Measurements from ENCODE around the gene PIP5K1C. TPM values are rescaled to one million over a fixed set of nuclear protein-coding genes. Genes with fewer than 3 reads are reported as not detected.

Gene PIP5K1C
- polyA plus RNA-seq, 1 donor from 2014 or later, result 7.1 TPM

GRCh38 chr19:3660493-3661219 lies 39.6 kb downstream of the PIP5K1C start:
- H3K27me3 ChIP-seq (ENCODE audit: insufficient read depth, low read depth, low read length), result no peaks in the 10 kb centered on the region
- H3K4me3 ChIP-seq (ENCODE audit: low read length), result no peak overlapping the region
- H3K9me3 ChIP-seq (ENCODE audit: low read length), result no peaks in the 10 kb centered on the region
- no peaks in the 10 kb centered on the region for H3K9me2 ChIP-seq (ENCODE audit: insufficient read depth, low read length)
- H3K79me2 ChIP-seq (replicated peaks; ENCODE audit: insufficient read depth, low read length), result no peaks in the 10 kb centered on the region
- no peaks in the 10 kb centered on the region for H3F3A ChIP-seq (ENCODE audit: insufficient read depth, low read length, poor library complexity, severe bottlenecking)
- no peak overlapping the region for H3K4me2 ChIP-seq (ENCODE audit: low read length)
- no peaks in the 10 kb centered on the region for H4K20me1 ChIP-seq (ENCODE audit: insufficient read depth)
- peaks cover 12% of the 10 kb centered on the region for H3K36me3 ChIP-seq (ENCODE audit: insufficient read depth, low read length)
- no peak overlapping the region for H2AFZ ChIP-seq (ENCODE audit: low read depth, low read length)
- no peak overlapping the region for H3K9ac ChIP-seq (ENCODE audit: low read length)
- TF ChIP-seq, protein P1, sequence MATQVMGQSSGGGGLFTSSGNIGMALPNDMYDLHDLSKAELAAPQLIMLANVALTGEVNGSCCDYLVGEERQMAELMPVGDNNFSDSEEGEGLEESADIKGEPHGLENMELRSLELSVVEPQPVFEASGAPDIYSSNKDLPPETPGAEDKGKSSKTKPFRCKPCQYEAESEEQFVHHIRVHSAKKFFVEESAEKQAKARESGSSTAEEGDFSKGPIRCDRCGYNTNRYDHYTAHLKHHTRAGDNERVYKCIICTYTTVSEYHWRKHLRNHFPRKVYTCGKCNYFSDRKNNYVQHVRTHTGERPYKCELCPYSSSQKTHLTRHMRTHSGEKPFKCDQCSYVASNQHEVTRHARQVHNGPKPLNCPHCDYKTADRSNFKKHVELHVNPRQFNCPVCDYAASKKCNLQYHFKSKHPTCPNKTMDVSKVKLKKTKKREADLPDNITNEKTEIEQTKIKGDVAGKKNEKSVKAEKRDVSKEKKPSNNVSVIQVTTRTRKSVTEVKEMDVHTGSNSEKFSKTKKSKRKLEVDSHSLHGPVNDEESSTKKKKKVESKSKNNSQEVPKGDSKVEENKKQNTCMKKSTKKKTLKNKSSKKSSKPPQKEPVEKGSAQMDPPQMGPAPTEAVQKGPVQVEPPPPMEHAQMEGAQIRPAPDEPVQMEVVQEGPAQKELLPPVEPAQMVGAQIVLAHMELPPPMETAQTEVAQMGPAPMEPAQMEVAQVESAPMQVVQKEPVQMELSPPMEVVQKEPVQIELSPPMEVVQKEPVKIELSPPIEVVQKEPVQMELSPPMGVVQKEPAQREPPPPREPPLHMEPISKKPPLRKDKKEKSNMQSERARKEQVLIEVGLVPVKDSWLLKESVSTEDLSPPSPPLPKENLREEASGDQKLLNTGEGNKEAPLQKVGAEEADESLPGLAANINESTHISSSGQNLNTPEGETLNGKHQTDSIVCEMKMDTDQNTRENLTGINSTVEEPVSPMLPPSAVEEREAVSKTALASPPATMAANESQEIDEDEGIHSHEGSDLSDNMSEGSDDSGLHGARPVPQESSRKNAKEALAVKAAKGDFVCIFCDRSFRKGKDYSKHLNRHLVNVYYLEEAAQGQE (IDR thresholded peaks at IDR 0.05; ENCODE audit: borderline replicate concordance), result no peak
- no peak for TF ChIP-seq EZH2 (IDR thresholded peaks at IDR 0.05; ENCODE audit: borderline replicate concordance, insufficient read depth, low read length, poor library complexity, severe bottlenecking)
- TF ChIP-seq RAD21 (conservative IDR thresholded peaks at IDR 0.05), result no peak
- no peak for TF ChIP-seq POLR2AphosphoS5 (IDR thresholded peaks at IDR 0.05)
- TF ChIP-seq, protein P2, sequence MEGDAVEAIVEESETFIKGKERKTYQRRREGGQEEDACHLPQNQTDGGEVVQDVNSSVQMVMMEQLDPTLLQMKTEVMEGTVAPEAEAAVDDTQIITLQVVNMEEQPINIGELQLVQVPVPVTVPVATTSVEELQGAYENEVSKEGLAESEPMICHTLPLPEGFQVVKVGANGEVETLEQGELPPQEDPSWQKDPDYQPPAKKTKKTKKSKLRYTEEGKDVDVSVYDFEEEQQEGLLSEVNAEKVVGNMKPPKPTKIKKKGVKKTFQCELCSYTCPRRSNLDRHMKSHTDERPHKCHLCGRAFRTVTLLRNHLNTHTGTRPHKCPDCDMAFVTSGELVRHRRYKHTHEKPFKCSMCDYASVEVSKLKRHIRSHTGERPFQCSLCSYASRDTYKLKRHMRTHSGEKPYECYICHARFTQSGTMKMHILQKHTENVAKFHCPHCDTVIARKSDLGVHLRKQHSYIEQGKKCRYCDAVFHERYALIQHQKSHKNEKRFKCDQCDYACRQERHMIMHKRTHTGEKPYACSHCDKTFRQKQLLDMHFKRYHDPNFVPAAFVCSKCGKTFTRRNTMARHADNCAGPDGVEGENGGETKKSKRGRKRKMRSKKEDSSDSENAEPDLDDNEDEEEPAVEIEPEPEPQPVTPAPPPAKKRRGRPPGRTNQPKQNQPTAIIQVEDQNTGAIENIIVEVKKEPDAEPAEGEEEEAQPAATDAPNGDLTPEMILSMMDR (IDR thresholded peaks at IDR 0.05; ENCODE audit: poor library complexity, severe bottlenecking), result no peak
- TF ChIP-seq MXI1 (conservative IDR thresholded peaks at IDR 0.05; ENCODE audit: poor library complexity, severe bottlenecking), result no peak
- TF ChIP-seq TAF1 (IDR thresholded peaks at IDR 0.05; ENCODE audit: low read depth), result no peak
- no peak for TF ChIP-seq EP300 (conservative IDR thresholded peaks at IDR 0.05; ENCODE audit: poor library complexity, severe bottlenecking)
- TF ChIP-seq SMC3 (conservative IDR thresholded peaks at IDR 0.05; ENCODE audit: poor library complexity), result no peak
- no peak overlapping the region for H3K27ac ChIP-seq (ENCODE audit: low read length)

DNA sequence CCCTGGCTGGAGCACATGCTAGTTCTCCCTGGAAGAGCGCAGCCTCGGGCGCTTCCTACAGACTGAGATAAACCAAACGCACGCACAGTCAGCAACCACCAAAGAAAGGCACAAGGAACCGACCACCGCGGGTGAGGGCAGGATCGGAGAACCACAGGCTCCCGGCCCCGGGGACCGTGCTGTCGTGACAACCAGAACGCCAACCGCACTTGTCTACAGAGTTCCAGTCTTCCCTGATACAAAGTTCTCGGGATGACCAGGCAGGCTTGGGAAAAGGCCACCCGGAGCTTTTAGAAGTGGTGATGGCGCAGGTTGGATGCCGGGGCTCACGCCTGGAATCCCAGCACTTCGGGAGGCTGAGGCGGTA lies 40.5 kb downstream of the PIP5K1C start:
- TF ChIP-seq TAF1 (IDR thresholded peaks at IDR 0.05; ENCODE audit: low read depth) (no peak), RAD21 (conservative IDR thresholded peaks at IDR 0.05) (no peak), EP300 (conservative IDR thresholded peaks at IDR 0.05; ENCODE audit: poor library complexity, severe bottlenecking) (no peak)
- no peak overlapping the region for H3K9ac ChIP-seq (ENCODE audit: low read length)
- no peak overlapping the region for H3K4me2 ChIP-seq (ENCODE audit: low read length)
- no peak overlapping the region for H2AFZ ChIP-seq (ENCODE audit: low read depth, low read length)
- no peaks in the 10 kb centered on the region for H3K27me3 ChIP-seq (ENCODE audit: insufficient read depth, low read depth, low read length)
- H4K20me1 ChIP-seq (ENCODE audit: insufficient read depth), result no peaks in the 10 kb centered on the region
- no peaks in the 10 kb centered on the region for H3K9me3 ChIP-seq (ENCODE audit: low read length)
- peaks cover 12% of the 10 kb centered on the region for H3K36me3 ChIP-seq (ENCODE audit: insufficient read depth, low read length)
- H3K4me3 ChIP-seq (ENCODE audit: low read length), result no peak overlapping the region
- no peaks in the 10 kb centered on the region for H3F3A ChIP-seq (ENCODE audit: insufficient read depth, low read length, poor library complexity, severe bottlenecking)
- no peaks in the 10 kb centered on the region for H3K9me2 ChIP-seq (ENCODE audit: insufficient read depth, low read length)
- H3K79me2 ChIP-seq (replicated peaks; ENCODE audit: insufficient read depth, low read length), result no peaks in the 10 kb centered on the region
- H3K27ac ChIP-seq (ENCODE audit: low read length), result no peak overlapping the region
